Activated CD4-positive, alpha-beta T cell treated with anti-CD3 and anti-CD28 coated beads, Interleukin-10, Interleukin-2, amounts not matched to agents 100 ng/mL and 50 ng/mL, durations not matched to agents 16 hours and 8 hours (primary cell): ENCODE results near the gene CAMKK2.
"Not testable (repeated sequence)": the region's sequence is repeated elsewhere in the genome, so short reads cannot be mapped to it uniquely, and the experiment has no call there.

Experiments used
- DNase-seq: peaks from one replicate; pipeline ENCODE4 v3.0.0-alpha.2; 2020

CAMKK2 gene

GRCh38 chr12:121219353-121219986, 77.0 kb downstream of the CAMKK2 start:
- no peak for DNase-seq

GRCh38 chr12:121218588-121219352, 77.7 kb downstream of the CAMKK2 start:
- DNase-seq, result no peak

- no peak for DNase-seq
Measured at GRCh38 chr12:121217761-121218160, 78.7 kb downstream of the CAMKK2 start.

- DNase-seq, result no peak
Measured at GRCh38 chr12:121217063-121217462, 79.4 kb downstream of the CAMKK2 start.

GRCh38 chr12:121216102-121216501, 80.4 kb downstream of the CAMKK2 start:
- no peak for DNase-seq

GRCh38 chr12:121214855-121215745, 81.4 kb downstream of the CAMKK2 start:
- DNase-seq, result peak; percentile 57

- DNase-seq, result peak; percentile 84
Measured at GRCh38 chr12:121214166-121214777, 82.2 kb downstream of the CAMKK2 start.

- no peak for DNase-seq
Measured at GRCh38 chr12:121212875-121213274, 83.6 kb downstream of the CAMKK2 start.

- peak; percentile 95 for DNase-seq
Measured at GRCh38 chr12:121209624-121210572, 86.6 kb downstream of the CAMKK2 start, which contains the start of gene P2RX4. TSS of gene P2RX4 (plus strand) at chr12:121210129. CDS start at chr12:121210165, 36 bp downstream.

GRCh38 chr12:121209221-121209620, 87.3 kb downstream of the CAMKK2 start:
- DNase-seq, result no peak

GRCh38 chr12:121208571-121208970, 87.9 kb downstream of the CAMKK2 start:
- not testable (repeated sequence) for DNase-seq

- DNase-seq, result no peak
Measured at GRCh38 chr12:121205491-121205890, 91.0 kb downstream of the CAMKK2 start.

- no peak for DNase-seq
Measured at GRCh38 chr12:121203482-121203881, 93.0 kb downstream of the CAMKK2 start.

GRCh38 chr12:121202407-121203355, 93.8 kb downstream of the CAMKK2 start:
- no peak for DNase-seq

- DNase-seq, result not testable (repeated sequence)
Measured at GRCh38 chr12:121201140-121201539, 95.4 kb downstream of the CAMKK2 start.

- DNase-seq, result no peak
Measured at GRCh38 chr12:121198949-121199348, 97.6 kb downstream of the CAMKK2 start.

- no peak for DNase-seq
Measured at GRCh38 chr12:121196902-121197301, 99.6 kb downstream of the CAMKK2 start.

GRCh38 chr12:121191151-121191550, 105.4 kb downstream of the CAMKK2 start:
- no peak for DNase-seq

- no peak for DNase-seq
Measured at GRCh38 chr12:121190523-121191031, 105.9 kb downstream of the CAMKK2 start.

GRCh38 chr12:121189619-121190155, 106.8 kb downstream of the CAMKK2 start:
- no peak for DNase-seq
